Heart left ventricle (tissue), 16 donors: Measurements from ENCODE around the gene DND1. TPM values are rescaled to one million over a fixed set of nuclear protein-coding genes. Genes with fewer than 3 reads are reported as not detected.
"Not testable (repeated sequence)": the region's sequence is repeated elsewhere in the genome, so short reads cannot be mapped to it uniquely, and the experiment has no call there.

Experiments
- ATAC-seq, 4 donors: fragments of 200-7000 bp; cut with Tn5 transposase; one replicate each; pipeline ENCODE4 v1.9.1; 2020 to 2022; ENCODE audit warnings: moderate library complexity in 4 of 4, mild to moderate bottlenecking in 3 of 4, moderate number of reproducible peaks in 1 of 4
- DNase-seq, 5 donors: peaks; one replicate each; pipeline ENCODE4 v3.0.0-alpha.2; 2020
- H3K27ac ChIP-seq, 12 donors: fragments of 200-600 bp; sonication (generic) in 4 of 12; one replicate each; pipeline versions ENCODE4 v1.5.0 to v1.8.0; 2016 to 2022; ENCODE audit warnings: mild to moderate bottlenecking in 2 of 12
- H3K27me3 ChIP-seq, 9 donors: fragments of 200-600 bp; sonication (generic) in 2 of 9; one replicate each; pipeline versions ENCODE4 v1.5.1 to v1.8.0; 2016 to 2022; ENCODE audit warnings: mild to moderate bottlenecking in 3 of 9
- H3K36me3 ChIP-seq, 9 donors: fragments of 200-600 bp; sonication (generic) in 2 of 9; one replicate each; pipeline versions ENCODE4 v1.5.0 to v1.8.0; 2018 to 2022; ENCODE audit warnings: mild to moderate bottlenecking in 2 of 9
- H3K4me1 ChIP-seq, 12 donors: fragments of 200-600 bp; sonication (generic) in 4 of 12; one replicate each; pipeline versions ENCODE4 v1.5.0 to v1.8.0; 2016 to 2022; ENCODE audit warnings: mild to moderate bottlenecking in 3 of 12
- H3K4me3 ChIP-seq, 12 donors: fragments of 200-600 bp; sonication (generic) in 4 of 12; one replicate each; pipeline versions ENCODE4 v1.5.0 to v1.8.0; 2017 to 2022; ENCODE audit warnings: mild to moderate bottlenecking in 9 of 12, moderate library complexity in 4 of 12
- H3K9me3 ChIP-seq, 12 donors: fragments of 200-600 bp; sonication (generic) in 4 of 12; one replicate each; pipeline versions ENCODE4 v1.5.0 to v1.8.0; 2016 to 2022; ENCODE audit warnings: mild to moderate bottlenecking in 1 of 12
- POLR2A ChIP-seq, 2 donors: fragments of 450-650 bp; IDR thresholded peaks; one replicate each; pipeline ENCODE4 v1.6.1; 2017; ENCODE audit warnings: antibody characterized with exemption in 2 of 2, mild to moderate bottlenecking in 2 of 2, moderate library complexity in 2 of 2
- WGBS, 4 donors: extraction: QIAGEN DNeasy Blood & Tissue Kit in 2 of 4; methylation state at CpG; one replicate each; pipeline versions ENCODE4 v1.1.5 to v1.1.7; 2013 to 2018; 5-methylcytosine and 5-hydroxymethylcytosine counted together
- intact Hi-C, 10 donors: fragments of 100-400 bp; cut with DNase I; formaldehyde crosslinking; loops; one replicate each; pipeline versions ENCODE4 v1.11.1 to v1.14.2; 2022
- polyA plus RNA-seq, 2 donors: library from polyadenylated mRNA; stranded (reverse); fragments of 200-250 nt; gene quantifications; one replicate each; pipeline ENCODE4 v1.2.3, GENCODE V29; 2013
- total RNA-seq, 9 donors: library from RNA; depleted of rRNA in 2 of 9; stranded (reverse); fragments of >200 nt in 2 of 9; fragmentation: NEBNext Ultra II Directional in 3 of 9; extraction: Animal tissue kit (Norgen Biotek cat#: 25700) in 3 of 9; gene quantifications; one replicate each; pipeline versions ENCODE4 v1.1.0 to v1.2.4, GENCODE V29; 2016 to 2023
- TF ChIP-seq, protein P1 (sequence below), 12 donors: fragments of 200-600 bp; sonication (generic) in 4 of 12; IDR thresholded peaks; one replicate each; pipeline versions ENCODE4 v1.5.0 to v1.8.0; 2018 to 2022; ENCODE audit warnings: antibody characterized with exemption in 12 of 12, mild to moderate bottlenecking in 5 of 12
- donor health status: ischemic (EF 13 %, LVEDD 7.1; RV severe dilation, severe dysfunction).
- donor health status: healthy with polysubstance abuse.
- donor health status: DM: no; HTN: yes; CAD: no.
- donor health status: DM: no; HTN: no; CAD: no.
- donor health status: ischemic (EF 25% LVEDD 6.9; RV normal size, moderate dysfunction).
- donor health status: ischemic (EF 25% LVEDD 5.7; RV mildly dilated, moderate dysfunction).
- donor health status: healthy.
- donor health status: DM: yes; HTN: yes; CAD: no.
- donor health status: ischemic (EF 35%, LVEDD 5.7; RV mildly dilated, moderate dysfunction).
- donor health status: nonischemic (EF 11% LVEDD 7.7; RV severe dilation, severe dysfunction).
- donor health status: DM: yes; HTN: yes; CAD: no.
- donor health status: PGD.
- donor health status: ischemic (EF 29% LVEDD 5.4; RV normal size, mild dysfunction).
- donor health status: nonischemic (EF 23%, LVEDD 6.1; RV moderate dilation, normal function).

The DND1 gene
- total and polyA plus RNA-seq, 11 donors = 0.16 to 0.95 (median 0.52) TPM; not detected in 2

DNA sequence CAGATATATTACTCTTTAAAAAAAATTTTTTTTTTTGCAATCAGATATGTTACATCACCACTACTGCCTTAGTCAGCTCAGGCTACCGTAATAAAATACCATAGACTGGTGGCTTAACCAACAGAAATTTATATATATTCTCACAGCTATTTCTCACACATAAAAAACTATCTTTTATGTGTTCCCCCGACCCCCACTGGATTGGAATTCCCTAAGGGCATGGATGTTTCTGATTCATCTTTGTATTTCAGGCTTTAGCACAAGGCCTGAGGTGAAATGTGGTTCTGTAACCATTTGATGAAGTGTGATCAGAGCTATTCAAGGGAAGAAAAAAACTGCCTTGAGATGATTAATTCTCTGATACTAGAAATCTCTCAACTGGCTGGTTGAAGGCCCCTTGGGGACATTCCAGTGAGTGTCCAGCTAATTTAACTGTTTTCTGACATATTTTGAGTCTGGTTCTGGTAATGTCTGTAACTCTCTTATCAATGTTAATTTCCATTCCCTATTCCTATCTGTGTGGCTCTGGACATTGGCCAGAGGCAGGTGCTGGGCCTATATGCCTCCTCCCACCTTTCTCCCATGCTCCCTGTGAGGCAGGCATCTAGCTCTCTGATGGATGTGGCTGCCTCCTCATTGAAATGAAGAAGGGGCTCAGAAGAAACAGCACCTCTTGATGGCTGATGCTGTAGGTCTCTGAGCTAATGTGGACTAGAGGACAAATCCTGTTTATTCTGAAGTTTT lies 42.9 kb downstream of the DND1 start:
- Histone ChIP-seq H3K27me3 (no peaks in the 10 kb centered on the region), H3K4me3 (peak overlapping the region in 8 of 12 donors; percentile 8 to 67 (median 61)), H3K9me3 (peaks cover 0 to 7% (median 0%) of the 10 kb centered on the region in 12 donors), H3K4me1 (peaks cover 0 to 34% (median 16%) of the 10 kb centered on the region in 12 donors), H3K36me3 (peaks cover 0 to 3% (median 0%) of the 10 kb centered on the region in 9 donors), H3K27ac (peak overlapping the region in 8 of 12 donors; percentile 11 to 95 (median 72))
- TF ChIP-seq POLR2A (IDR thresholded peaks at IDR 0.05) = no peak
- TF ChIP-seq, protein P1, sequence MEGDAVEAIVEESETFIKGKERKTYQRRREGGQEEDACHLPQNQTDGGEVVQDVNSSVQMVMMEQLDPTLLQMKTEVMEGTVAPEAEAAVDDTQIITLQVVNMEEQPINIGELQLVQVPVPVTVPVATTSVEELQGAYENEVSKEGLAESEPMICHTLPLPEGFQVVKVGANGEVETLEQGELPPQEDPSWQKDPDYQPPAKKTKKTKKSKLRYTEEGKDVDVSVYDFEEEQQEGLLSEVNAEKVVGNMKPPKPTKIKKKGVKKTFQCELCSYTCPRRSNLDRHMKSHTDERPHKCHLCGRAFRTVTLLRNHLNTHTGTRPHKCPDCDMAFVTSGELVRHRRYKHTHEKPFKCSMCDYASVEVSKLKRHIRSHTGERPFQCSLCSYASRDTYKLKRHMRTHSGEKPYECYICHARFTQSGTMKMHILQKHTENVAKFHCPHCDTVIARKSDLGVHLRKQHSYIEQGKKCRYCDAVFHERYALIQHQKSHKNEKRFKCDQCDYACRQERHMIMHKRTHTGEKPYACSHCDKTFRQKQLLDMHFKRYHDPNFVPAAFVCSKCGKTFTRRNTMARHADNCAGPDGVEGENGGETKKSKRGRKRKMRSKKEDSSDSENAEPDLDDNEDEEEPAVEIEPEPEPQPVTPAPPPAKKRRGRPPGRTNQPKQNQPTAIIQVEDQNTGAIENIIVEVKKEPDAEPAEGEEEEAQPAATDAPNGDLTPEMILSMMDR (IDR thresholded peaks at IDR 0.05) = no peak
- no peak for ATAC-seq
- no peak for DNase-seq
- WGBS, 4 donors = 68 to 76% (median 71%) methylated on average over 2 of the region's 2 CpGs
- intact Hi-C loops = loop anchor here in 5 of 10 donors (5.0 to 10.0 kb wide), 3 partner anchors 68 to 256 kb away; partner anchors contain the start of genes ANKHD1 (in 1 of the 5), APBB3 (in 1 of the 5) and SLC35A4 (in 1 of the 5)

DNA sequence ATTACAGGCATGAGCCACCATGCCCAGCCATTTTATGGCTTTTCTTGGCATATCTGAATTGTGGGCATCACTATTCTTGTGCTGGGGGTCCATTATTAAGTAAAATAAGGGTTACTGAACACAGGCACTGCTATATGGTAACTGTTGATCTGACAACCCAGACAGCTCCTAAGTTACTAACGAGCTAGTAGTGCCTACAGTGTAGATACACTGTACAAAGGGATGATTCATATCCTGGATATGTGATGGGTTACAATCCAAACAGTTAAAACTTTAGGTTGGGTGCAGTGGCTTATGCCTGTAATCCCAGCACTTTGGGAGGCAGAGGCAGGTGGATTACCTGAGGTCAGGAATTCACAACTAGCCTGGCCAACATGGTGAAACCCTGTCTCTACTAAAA lies 44.7 kb downstream of the DND1 start:
- H3K9me3 ChIP-seq = peaks cover 0 to 7% (median 0%) of the 10 kb centered on the region in 12 donors
- H3K4me3 ChIP-seq = peak overlapping the region in 1 of 12 donors; percentile 66
- 42 to 84% (median 63%) methylated on average over 1 of the region's 1 CpG for WGBS, 4 donors
- peaks cover 0 to 3% (median 0%) of the 10 kb centered on the region in 9 donors for H3K36me3 ChIP-seq
- intact Hi-C loops = no loop called here
- H3K27ac ChIP-seq = no peak overlapping the region
- H3K27me3 ChIP-seq = no peaks in the 10 kb centered on the region
- no peak for ATAC-seq
- peaks cover 0 to 22% (median 15%) of the 10 kb centered on the region in 12 donors for H3K4me1 ChIP-seq
- no peak for TF ChIP-seq POLR2A (IDR thresholded peaks at IDR 0.05)
- TF ChIP-seq, protein P1 (IDR thresholded peaks at IDR 0.05) = no peak
- DNase-seq = no peak

DNA sequence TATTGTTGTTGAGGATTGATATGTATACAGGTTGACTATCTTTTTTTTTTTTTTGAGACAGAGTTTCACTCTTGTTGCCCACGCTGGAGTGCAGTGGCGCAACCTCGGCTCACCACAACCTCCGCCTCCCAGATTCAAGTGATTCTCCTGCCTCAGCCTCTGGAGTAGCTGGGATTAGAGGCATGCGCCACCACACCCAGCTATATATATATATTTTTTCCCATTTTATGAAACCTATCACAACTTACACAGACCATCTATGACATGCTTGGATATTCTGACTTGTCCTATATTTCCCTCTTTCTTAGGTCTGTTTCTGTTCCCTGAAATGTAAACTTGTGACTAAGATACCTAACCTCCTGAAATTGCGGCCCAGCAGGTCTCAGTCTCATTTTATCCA lies 45.4 kb downstream of the DND1 start:
- Histone ChIP-seq H3K4me3 (no peak overlapping the region), H3K27me3 (no peaks in the 10 kb centered on the region), H3K36me3 (peaks cover 0 to 3% (median 0%) of the 10 kb centered on the region in 9 donors), H3K4me1 (peaks cover 0 to 17% (median 10%) of the 10 kb centered on the region in 12 donors), H3K27ac (no peak overlapping the region), H3K9me3 (peaks cover 0 to 7% (median 0%) of the 10 kb centered on the region in 12 donors)
- TF ChIP-seq, protein P1 (IDR thresholded peaks at IDR 0.05) = no peak
- intact Hi-C loops = no loop called here
- ATAC-seq (no peak), DNase-seq (no peak)
- 90 to 95% (median 92%) methylated on average over 6 of the region's 6 CpGs for WGBS, 4 donors

DNA sequence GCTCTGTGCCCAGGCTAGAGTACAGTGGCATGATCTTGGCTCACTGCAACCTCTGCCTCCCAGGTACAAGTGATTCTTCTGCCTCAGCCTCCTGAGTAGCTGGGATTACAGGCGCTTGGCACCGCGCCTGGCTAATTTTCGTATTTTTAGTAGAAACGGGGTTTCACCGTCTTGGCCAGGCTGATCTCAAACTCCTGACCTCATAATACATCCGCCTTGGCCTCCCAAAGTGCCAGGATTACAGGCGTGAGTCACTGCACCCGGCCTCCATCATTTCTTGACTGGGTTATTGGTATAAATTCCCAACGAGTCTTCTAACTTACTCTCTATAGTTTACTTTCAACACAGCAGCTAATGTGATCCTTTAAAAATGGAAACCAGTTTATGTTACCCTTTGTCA lies 48.5 kb downstream of the DND1 start:
- H3K27ac ChIP-seq, H3K9me3 ChIP-seq, H3K27me3 ChIP-seq, H3K4me3 ChIP-seq, H3K36me3 ChIP-seq, ATAC-seq, DNase-seq: not testable (repeated sequence)
- peaks cover 0 to 11% (median 0%) of the 10 kb centered on the region in 12 donors for H3K4me1 ChIP-seq
- WGBS, 4 donors = 86 to 89% (median 88%) methylated on average over 10 of the region's 10 CpGs
- intact Hi-C loops = loop anchor here in 1 of 10 donors (5.0 kb wide), 1 partner anchor 48 kb away; no protein-coding TSS in a partner anchor

DNA sequence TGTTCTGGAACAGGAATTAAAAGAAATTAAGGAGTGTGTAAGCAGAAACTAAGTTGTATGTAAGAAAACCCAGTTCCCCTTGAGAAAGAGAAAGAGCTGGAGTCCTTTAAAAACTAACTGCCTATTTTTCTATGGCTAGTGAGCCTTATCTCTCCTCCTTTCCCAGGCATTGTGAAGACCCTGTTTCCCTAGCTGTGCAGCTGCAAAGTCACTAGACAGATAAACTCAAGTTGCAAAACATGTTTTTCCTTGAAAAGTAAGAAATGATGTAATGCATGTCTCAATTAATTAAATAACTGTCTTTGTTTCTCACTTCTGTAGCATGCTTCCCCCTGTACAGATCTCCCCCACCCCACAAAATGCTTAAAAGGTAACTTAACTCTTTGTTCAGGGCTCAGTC lies 50.3 kb downstream of the DND1 start:
- not testable (repeated sequence) for H3K36me3 ChIP-seq, DNase-seq, H3K27me3 ChIP-seq, H3K9me3 ChIP-seq, H3K27ac ChIP-seq, H3K4me3 ChIP-seq, ATAC-seq
- intact Hi-C loops = loop anchor here in 1 of 10 donors (5.0 kb wide), 1 partner anchor 46 kb away; no protein-coding TSS in a partner anchor
- peaks cover 0 to 11% (median 0%) of the 10 kb centered on the region in 12 donors for H3K4me1 ChIP-seq
